Esophagus mucosa (tissue), 1 donor: ENCODE data around the gene CDH22. TPM values are rescaled to one million over a fixed set of nuclear protein-coding genes. Genes with fewer than 3 reads are reported as not detected.
A peak's percentile ranks its signal among the peaks of the same experiment; 100 is the strongest.

ENCODE experiments used
- ATAC-seq: fragments of 200-7000 bp; cut with Tn5 transposase; one replicate; pipeline ENCODE4 v1.9.1; 2020
- total RNA-seq: library from RNA; stranded (reverse); gene quantifications from one replicate; pipeline ENCODE4 v1.2.4, GENCODE V29; 2023
- donor health status: DM: yes; HTN: yes; CAD: no.

The CDH22 gene
- total RNA-seq, 1 donor from 2014 or later, result 0.40 TPM

GRCh38 chr20:46190478-46191167, 117.7 kb downstream of the CDH22 start:
- ATAC-seq, result no peak

GRCh38 chr20:46188866-46189541, 119.3 kb downstream of the CDH22 start:
- ATAC-seq, result no peak

GRCh38 chr20:46186210-46186609, 122.1 kb downstream of the CDH22 start:
- no peak for ATAC-seq

GRCh38 chr20:46185353-46185752, 122.9 kb downstream of the CDH22 start:
- ATAC-seq, result no peak

- ATAC-seq, result no peak
Observed at GRCh38 chr20:46183768-46184167, 124.5 kb downstream of the CDH22 start.

DNA sequence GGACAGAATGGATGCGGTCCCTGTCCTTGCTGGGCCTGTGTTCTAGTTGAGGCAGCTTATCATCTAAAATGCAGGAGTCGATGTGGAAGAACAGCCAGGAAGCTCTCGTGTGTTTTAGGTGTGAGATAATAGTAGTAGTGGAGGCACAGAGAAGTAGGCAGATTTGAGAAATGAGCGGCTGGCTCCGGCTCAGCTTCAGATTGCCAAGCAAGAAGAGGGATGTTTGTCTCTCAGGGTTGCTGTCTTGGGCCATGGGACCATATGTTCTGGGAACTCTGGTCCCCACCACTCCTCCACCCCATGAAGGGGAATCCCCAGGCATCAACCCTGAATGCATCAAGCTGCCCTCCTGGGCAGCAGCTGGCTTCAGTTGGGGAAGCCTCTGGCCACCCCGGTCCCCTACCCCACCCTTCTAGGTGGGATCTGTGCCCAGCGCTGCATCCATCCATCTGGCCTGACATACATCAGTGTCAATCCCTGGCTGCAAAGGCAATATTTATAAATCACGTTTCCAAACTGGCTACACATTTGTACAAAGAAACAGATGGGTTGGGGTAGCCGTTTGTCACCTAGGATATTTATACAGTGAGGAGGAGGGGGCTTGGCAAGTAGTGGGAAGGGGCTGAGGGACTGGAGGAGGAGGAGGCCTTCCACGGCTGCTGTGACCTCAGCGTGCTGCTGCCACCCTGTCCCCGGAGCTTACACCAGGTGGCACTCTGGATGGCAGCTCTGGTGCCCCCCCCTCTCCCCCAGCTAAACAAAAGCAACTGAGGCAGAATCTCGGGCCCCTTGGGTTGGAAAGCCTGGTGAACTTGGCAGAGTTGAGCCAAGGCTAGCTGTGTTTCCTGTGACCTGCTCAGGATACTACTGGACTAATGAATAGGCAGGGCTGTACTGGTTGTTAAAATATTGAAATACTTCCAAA, 125.8 kb downstream of the CDH22 start:
- ATAC-seq, result no peak

DNA sequence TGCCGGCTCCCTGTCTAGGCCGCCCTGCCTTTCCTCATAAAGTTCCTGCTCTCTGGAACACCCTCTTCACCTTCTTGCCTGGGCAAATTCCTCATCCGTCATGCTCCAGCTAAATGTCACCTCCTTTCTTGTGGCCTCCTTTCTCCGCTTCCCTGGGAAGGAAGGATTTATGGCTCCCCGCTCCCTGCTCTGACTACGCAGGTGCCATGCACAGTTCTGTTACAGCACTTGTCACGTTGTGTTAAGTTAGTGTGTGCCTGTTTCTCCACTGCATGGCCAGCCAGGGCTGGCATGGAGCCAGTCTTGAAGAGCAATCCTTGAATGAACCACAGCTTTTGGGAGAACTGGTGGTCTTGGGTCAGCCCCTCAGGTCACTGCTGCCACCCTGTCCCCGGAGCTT, 128.4 kb downstream of the CDH22 start:
- no peak for ATAC-seq

GRCh38 chr20:46178891-46179290, 129.4 kb downstream of the CDH22 start:
- no peak for ATAC-seq

- no peak for ATAC-seq
Observed at GRCh38 chr20:46177768-46178167, 130.5 kb downstream of the CDH22 start.

DNA sequence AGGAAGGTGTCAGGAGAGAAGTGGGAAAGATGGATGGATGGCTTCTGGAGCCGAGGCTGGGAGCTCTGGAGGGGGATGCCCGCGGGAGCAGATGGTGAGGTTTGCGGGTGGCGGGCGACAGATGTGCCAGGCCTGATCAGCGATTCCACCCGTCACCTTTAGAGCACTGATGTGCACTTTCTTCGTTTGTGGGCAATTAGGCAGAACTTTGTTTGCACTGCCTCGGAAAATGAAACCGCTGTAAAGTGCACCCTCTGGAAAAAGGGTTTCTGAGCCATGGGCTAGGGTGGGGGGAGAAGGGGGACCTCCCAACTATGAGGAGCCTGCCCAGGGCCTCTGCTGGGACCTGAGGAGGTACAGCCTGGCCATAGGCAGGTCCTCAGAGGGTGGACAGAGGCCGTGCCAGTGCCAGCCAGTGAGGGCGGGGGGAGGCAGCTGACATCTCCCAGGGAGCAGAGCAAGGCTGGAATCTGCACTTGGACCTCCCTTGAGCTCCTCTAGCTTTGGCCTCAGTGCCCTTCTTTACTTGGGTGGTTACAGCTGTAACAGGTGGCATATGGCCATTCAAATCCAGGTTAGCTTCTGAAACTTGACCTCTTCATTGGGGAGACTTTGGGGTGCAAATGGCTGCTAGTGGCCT, 131.4 kb downstream of the CDH22 start:
- ATAC-seq, result no peak

GRCh38 chr20:46175127-46175494, 133.2 kb downstream of the CDH22 start:
- no peak for ATAC-seq

DNA sequence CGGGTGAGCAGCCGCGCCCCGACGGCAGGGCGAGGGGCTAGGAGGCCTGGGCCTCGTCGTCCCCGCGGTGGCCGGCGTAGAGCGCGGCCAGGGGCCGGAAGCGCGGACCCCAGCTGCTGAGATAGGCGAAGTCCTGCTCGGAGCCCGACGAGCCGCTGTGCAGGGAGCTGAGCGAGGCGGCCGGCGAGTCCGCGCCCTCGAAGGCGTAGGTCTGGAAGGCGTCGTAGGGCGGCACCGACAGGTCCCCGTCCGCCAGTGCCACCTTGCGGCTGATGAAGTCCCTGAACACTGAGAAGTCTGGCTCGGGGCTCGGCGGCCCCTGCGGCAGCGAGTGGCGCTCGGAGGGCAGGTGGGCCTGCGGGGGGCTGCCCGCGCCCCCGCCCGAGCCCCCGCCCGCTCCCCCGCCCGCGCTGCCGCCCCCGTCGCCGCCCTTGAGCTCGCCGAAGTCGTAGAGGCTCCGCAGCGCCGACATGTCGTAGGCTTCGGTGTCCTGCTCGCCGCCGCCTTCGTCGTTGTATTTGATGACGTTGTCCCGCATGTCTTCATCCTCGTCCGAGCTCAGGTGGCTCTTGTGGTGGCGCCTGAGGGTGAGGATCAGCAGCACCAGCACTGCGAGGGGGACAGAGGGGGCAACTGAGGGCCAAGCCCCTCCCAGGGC, 133.7 kb downstream of the CDH22 start:
- peak; percentile 66 for ATAC-seq

DNA sequence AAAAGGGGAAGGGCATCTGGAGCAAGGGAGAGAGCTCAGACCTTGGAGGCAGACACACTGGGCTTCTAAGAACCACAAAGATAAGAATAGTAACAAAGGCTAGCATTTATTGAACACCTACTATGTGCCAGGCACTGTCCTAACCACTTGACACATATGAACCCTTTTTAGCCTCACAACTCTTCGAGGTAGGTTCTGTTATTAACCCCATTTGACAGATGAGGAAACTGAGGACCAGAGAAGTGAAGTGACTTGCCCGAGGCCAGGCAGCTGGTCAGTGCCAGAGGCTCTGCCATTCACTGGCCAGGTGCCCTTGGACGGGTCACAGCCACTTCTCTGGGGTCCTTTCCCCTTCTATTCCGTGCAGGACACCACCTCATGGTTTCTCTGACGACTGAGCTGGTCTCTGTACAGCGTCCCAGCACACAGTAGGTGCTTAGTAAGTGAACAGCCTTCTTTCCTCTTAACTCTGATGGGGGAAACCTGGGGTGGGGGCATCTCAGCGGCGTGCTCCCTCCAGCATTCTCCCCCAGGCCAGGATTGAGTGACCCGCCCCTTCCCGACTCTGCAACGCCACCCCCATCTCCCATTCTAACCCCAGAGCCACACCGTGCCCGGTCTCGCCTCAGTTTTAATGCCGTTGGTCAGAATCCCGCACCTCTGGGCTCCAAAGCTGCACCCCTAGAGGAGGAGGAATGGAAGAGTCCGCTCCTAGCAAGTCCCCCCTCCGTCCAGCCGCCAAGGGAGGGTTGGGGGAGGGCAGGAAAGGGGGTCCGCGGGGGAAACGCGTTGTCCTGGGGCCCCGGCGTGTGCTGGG, 134.4 kb downstream of the CDH22 start:
- no peak for ATAC-seq

DNA sequence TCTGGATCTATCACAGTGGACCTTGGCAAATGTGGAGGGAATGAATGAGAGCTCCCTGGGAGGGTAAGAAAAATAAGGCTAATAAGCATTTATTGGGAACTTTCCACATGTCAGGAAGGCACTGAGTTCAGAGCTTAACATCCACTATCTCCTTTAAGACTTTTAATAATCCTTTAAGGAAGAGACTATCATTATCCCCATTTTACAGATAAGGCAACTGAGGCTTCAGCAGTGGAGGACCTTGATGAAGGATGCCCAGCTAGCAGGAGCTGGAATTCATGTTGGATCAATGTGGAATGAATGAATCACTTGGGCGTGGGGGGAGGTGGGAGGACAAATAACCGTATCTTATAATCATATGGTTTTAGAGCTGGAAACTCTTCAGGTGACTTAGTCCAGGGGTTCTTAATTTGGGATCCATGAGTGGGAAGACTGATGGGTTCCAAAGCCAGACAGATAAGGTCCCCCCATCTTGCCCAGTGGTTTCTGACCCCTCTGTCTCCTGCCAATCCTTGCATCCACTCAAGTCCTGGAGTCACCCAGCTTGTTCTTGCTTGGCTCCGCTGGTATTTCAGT, 135.2 kb downstream of the CDH22 start:
- ATAC-seq, result no peak

DNA sequence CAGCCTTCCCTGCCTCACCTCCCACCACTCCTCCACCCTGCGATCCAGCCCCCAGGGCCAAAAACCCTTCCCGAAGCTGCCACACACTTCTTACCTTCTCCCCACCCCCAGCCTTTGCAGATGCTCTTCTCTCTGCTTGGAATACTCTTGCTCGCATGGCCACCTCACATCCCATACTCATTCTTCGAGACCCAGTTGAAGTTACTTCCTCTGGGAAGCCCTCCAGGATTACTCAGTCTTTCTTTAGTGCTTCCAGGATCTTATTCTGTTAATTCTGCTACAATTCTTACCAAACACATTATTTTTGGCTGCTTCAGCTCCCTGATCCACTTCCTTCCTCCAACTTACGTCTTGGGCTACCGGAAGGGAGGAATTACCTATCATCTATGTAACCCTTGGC, 135.8 kb downstream of the CDH22 start:
- ATAC-seq, result no peak

- ATAC-seq, result no peak
Observed at GRCh38 chr20:46171909-46172308, 136.4 kb downstream of the CDH22 start.

- no peak for ATAC-seq
Observed at GRCh38 chr20:46171476-46171875, 136.8 kb downstream of the CDH22 start.

- peak; percentile 64 for ATAC-seq
Observed at GRCh38 chr20:46169245-46170171, 138.8 kb downstream of the CDH22 start.

- ATAC-seq, result no peak
Observed at GRCh38 chr20:46168438-46168837, 139.9 kb downstream of the CDH22 start.

DNA sequence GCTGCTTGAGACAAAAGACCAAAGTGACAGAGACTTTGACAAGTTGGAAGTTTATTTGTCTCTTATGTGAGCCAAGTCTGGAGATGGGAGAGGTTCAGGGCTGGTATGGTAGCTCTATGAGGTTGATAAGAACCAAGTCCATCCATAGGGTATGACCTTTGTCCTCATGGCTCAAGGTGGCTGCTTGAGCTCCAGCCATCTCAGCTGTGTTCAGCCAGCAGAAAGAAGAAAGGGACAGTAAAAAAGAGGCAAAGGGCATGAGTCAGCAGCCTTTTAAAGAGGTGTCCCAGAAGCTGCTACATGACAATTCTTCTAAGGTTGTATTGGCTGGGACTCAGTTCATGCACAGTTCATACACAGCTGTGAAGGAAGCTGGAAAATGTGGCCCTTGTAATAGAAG, 141.2 kb downstream of the CDH22 start:
- no peak for ATAC-seq
